Melanocyte of skin (primary cell): ENCODE measurements around the gene ZNF25. TPM values are rescaled to one million over a fixed set of nuclear protein-coding genes. Genes with fewer than 3 reads are reported as not detected.

ENCODE experiments used
- small RNA-seq, 2 donors: library from RNA; depleted of rRNA; stranded (forward); fragments of <200 nt; gene quantifications; one replicate each; pipeline ENCODE3, GENCODE V24; 2012
- total RNA-seq, 2 donors: library from RNA; depleted of rRNA; stranded (reverse); fragments of >200 nt; gene quantifications; 2 replicates each; pipeline ENCODE4 v1.2.3, GENCODE V29; 2012

ZNF25 gene
- total RNA-seq, result 10 to 100 TPM in 1 of 2 donors, 1 to 10 TPM in 1; 6.3 to 10.3 TPM

GRCh38 chr10:37976091-37976879, at the start of gene ZNF25:
Gene ZNF25 (minus strand): TSS chr10:37976647. CDS start chr10:37971722, 4,925 bp downstream.

GRCh38 chr10:38010119-38010903, 33.9 kb upstream of the ZNF25 start, which contains the start of gene ZNF33A:
Gene ZNF33A (plus strand): TSS chr10:38010675. CDS start chr10:38012342, 1,667 bp downstream.

Small RNA genes within 50 kb of the gene (small RNA-seq; reads per million reads assigned to genes)
- 0 reads per million in 2 donors for gene RF00019

Other genes starting within 250 kb of the ZNF25 start
- 1 to 10 TPM; 4.3 to 5.2 TPM for gene ZNF248, start 119.0 kb downstream of the ZNF25 start, total RNA-seq
- 1 to 10 TPM; 7.0 to 8.6 TPM for gene ZNF33A, start 34.0 kb upstream of the ZNF25 start, total RNA-seq
- gene ZNF37A, start 117.7 kb upstream of the ZNF25 start, total RNA-seq, result 10 to 100 TPM in 1 of 2 donors, 1 to 10 TPM in 1; 7.6 to 11.0 TPM